GM12875 (cell line): Measurements from ENCODE around the gene CCND1.

Experiments
- H3K4me3 ChIP-seq: one replicate; pipeline ENCODE4 v1.5.1; 2011; ENCODE audit warnings: low read depth, low read length, control low read depth
- TF ChIP-seq, protein P1 (sequence below): IDR thresholded peaks from 2 replicates; pipeline ENCODE4 v1.5.1; 2011; ENCODE audit warnings: low read depth, mild to moderate bottlenecking, control low read depth, inconsistent platforms, low read length, moderate library complexity, borderline replicate concordance; ENCODE audit not compliant: insufficient read depth

CCND1 gene

DNA sequence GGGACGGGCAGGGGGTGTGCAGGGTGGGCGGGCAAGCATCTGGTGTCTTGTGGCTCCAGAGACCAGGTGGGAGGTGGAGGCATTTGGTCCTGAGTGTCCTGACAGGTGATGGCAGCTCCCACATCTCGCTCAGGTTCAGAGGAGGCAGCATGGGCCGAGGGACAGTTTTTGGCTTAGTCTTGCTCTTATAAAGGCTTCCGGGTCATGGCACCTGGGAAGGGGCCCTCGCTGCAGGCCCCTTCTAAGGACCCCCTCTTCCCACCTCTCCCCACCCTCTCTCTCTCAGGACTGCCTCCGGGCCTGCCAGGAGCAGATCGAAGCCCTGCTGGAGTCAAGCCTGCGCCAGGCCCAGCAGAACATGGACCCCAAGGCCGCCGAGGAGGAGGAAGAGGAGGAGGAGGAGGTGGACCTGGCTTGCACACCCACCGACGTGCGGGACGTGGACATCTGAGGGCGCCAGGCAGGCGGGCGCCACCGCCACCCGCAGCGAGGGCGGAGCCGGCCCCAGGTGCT lies 9.9 kb downstream of the CCND1 start:
- TF ChIP-seq, protein P1, sequence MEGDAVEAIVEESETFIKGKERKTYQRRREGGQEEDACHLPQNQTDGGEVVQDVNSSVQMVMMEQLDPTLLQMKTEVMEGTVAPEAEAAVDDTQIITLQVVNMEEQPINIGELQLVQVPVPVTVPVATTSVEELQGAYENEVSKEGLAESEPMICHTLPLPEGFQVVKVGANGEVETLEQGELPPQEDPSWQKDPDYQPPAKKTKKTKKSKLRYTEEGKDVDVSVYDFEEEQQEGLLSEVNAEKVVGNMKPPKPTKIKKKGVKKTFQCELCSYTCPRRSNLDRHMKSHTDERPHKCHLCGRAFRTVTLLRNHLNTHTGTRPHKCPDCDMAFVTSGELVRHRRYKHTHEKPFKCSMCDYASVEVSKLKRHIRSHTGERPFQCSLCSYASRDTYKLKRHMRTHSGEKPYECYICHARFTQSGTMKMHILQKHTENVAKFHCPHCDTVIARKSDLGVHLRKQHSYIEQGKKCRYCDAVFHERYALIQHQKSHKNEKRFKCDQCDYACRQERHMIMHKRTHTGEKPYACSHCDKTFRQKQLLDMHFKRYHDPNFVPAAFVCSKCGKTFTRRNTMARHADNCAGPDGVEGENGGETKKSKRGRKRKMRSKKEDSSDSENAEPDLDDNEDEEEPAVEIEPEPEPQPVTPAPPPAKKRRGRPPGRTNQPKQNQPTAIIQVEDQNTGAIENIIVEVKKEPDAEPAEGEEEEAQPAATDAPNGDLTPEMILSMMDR = no peak
- no peak overlapping the region for H3K4me3 ChIP-seq

DNA sequence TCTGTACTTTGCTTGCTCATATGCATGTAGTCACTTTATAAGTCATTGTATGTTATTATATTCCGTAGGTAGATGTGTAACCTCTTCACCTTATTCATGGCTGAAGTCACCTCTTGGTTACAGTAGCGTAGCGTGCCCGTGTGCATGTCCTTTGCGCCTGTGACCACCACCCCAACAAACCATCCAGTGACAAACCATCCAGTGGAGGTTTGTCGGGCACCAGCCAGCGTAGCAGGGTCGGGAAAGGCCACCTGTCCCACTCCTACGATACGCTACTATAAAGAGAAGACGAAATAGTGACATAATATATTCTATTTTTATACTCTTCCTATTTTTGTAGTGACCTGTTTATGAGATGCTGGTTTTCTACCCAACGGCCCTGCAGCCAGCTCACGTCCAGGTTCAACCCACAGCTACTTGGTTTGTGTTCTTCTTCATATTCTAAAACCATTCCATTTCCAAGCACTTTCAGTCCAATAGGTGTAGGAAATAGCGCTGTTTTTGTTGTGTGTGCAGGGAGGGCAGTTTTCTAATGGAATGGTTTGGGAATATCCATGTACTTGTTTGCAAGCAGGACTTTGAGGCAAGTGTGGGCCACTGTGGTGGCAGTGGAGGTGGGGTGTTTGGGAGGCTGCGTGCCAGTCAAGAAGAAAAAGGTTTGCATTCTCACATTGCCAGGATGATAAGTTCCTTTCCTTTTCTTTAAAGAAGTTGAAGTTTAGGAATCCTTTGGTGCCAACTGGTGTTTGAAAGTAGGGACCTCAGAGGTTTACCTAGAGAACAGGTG lies 11.1 kb downstream of the CCND1 start:
- TF ChIP-seq, protein P1 = no peak
- H3K4me3 ChIP-seq = no peak overlapping the region

- TF ChIP-seq, protein P1 = no peak
- H3K4me3 ChIP-seq = no peak overlapping the region
These were observed 12.0 kb downstream of the CCND1 start for GRCh38 chr11:69652999-69653398.

- H3K4me3 ChIP-seq = no peak overlapping the region
- TF ChIP-seq, protein P1 = no peak
These were observed 12.5 kb downstream of the CCND1 start for GRCh38 chr11:69653406-69653960.

GRCh38 chr11:69654001-69654659 lies 13.2 kb downstream of the CCND1 start:
- no peak overlapping the region for H3K4me3 ChIP-seq
- TF ChIP-seq, protein P1 = no peak

GRCh38 chr11:69654660-69655478 lies 13.9 kb downstream of the CCND1 start:
- no peak overlapping the region for H3K4me3 ChIP-seq
- TF ChIP-seq, protein P1 = no peak
